HL-60/S4 treated with phorbol 12-myristate 13-acetate at 8.2 ng/mL for 4 days and 3 days (cell line): Measurements from ENCODE around the gene INSM1.

Source experiments
- in situ Hi-C: fragments of 300-500 bp; cut with MboI; formaldehyde crosslinking; loops from 2 replicates; pipeline ENCODE4 v1.15.0; 2022; ENCODE audit warnings: low sequenced_read_pairs

Gene INSM1

DNA sequence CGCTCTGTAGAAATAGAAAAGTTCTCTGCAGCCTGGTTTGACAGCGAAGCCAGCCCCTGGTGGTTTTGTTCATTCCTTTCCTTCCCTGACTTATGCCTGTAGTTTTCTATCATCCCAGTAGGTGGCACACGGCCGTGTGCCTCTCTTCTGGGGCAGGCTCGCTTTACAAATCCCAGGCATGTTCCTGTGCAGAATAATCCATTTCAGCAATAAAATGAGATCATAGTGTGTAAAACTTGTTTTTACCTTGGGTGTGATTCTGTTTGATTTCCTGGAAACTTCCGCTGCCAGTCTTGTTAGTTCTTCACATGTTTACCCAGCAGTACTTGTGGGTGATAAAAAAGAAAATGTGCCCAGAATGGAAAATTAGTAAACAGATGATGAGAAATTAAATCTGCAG, 7.4 kb upstream of the INSM1 start:
- in situ Hi-C loops: no loop called here

DNA sequence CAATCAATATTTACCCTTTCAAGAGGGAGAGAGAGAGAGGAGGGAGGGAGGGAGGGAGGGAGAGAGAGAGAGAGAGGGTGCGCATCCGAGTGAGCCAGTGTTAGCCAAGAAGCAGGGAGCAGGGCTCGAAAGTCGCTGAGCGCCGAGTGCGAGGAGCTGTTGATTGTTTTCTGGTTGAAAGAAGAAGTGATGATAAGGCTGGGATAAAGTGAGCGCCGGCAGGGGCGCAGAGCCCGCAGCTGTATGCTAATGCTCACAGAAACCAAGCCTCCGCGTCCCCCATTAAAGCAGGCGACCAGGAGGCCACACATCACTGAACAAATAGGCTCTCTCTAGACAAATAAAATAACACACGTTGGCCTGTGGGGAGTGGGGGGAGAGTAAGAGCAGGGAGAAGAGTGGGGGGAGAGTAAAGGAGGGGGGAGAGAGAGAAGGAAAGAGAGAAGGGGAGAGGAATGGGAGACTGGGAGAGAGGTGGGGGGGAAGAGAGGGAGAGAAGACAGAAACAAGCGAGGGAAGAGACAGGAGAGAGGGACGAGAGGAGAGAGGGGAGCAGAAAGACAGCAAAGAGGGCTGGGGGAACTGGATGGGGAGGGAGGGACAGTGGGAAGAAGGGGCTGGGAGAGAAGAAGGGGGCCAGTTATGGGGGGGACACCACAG, 5.0 kb upstream of the INSM1 start:
- in situ Hi-C loops: no loop called here

DNA sequence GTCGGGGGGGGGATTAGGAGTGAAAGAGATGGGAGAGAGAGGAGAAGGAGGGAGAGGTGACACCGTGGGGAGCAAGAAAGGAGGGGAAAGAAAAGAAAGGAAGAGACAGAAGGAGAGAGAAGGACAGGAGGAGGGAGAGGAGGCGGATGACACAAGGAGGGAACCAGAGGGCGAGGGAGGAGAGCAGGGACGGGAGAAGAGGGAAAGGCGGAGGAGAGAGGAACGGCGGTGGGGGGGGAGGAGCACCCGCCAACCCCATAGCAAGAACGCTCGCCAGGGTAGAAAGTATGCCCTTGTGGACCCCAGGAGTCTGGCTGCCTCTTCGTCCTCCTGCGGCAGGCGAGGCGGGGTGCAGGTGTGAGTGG, 4.5 kb upstream of the INSM1 start:
- in situ Hi-C loops: no loop called here

DNA sequence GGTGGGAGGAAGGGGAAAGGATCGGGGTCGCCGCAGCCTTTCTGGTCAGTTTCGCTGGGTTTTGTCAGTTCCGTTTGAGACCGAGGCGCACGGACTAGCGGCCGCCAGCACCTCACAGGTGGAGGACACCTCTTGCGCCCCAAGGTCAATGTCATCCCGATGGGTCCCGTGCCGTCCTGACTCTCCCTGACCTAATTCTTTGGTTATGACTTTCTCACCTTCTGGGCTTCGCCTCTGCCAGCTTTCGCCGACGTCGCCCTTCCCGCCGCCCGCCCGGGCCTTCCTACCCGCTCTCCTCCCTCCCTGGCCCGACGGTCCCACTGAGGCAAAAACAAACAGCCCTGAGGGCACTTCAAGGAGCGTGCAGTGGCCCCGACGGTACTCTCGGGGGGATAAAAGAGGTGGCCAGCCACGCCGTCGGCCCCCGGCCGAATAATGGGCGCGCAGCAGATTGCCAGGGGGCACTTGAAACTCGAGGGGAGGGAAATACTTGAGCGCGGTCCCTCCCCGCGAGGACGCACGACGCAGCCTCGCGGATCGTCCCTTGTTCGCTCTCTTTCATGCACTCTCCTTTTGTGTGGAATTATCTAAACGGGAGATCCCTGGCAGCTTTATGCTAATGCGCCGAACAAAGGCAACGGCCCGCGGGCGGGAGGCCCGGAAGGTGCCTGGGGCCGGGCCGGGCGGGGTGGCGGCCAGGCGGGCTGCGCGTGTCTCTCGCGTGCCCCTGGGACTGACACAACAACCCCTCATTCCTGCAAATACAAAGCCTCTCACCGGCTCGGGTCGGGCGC, 3.9 kb upstream of the INSM1 start:
- in situ Hi-C loops: no loop called here

DNA sequence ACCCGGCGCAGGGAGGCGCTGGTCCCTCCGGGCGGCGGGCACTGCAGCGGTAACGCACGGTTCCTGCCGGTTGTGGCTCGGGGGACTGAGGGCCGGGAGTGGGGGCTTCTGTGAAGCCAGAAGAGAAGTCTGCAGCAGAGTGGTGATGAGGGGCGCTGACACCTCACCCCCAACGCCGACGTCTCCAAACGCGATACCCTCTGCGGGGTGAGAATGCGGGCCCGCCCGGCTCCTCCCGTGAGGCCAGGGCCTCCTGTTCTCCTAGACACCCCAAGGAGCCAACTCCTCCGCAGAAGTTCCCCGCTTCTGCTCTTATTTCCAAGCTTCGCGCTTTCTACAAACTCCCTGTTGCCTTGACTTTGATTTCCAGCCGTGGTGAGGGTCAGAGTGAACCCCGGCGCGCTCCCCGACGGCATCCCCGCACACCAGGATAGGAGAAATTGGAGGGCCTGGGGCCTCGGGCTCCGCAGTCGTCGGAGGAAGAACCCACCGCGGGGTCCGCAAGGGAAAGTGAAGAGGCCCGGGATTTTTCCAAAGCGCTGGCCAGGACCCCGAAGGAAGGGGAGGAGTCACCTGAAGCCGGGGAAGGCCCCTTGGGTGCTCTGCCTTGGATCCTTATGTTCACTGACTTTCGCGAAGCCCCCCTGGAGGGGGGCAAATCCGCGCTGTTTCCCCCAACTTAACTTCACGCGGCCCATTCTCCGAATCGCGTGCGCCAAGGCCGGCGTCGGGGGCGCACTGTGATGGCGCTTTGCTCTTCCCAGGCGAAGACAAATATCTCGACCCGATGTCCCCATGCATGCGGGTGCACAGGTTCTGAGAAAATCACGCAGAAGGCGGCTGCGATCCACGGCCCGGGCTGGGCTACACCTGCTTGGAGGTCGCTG, 3.1 kb upstream of the INSM1 start:
- in situ Hi-C loops: no loop called here

DNA sequence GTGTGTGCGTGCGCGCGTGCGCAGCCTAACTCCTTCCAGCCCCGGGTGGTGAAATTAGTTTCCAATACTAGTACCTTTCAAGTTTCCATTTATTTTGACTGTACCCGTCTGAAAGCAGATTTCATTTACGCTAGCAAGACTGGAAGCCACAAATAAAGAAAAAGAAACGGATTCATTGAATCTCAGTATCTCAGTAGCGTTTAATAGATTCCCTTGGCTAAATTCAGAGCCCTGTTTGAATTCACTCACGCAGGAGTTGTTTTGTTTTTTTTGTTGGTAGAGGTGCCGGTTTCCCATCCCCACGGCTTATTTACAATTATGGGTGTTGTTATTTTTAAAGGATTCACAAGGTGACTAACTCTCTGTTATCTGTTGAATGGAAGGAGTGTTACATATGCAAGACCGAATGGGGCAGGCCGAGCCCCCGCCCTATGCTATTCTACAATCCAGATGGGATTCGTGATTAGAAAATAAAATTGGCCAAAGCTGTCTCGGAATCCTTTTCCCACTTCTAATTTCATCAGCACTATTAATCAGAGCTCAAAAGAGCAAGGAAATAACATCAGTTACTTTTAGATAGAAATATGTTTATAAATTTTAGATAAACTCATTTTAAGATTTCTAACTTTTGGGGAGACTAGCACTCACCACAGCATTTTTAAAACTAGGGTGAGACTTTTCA, 2.3 kb upstream of the INSM1 start:
- in situ Hi-C loops: no loop called here

DNA sequence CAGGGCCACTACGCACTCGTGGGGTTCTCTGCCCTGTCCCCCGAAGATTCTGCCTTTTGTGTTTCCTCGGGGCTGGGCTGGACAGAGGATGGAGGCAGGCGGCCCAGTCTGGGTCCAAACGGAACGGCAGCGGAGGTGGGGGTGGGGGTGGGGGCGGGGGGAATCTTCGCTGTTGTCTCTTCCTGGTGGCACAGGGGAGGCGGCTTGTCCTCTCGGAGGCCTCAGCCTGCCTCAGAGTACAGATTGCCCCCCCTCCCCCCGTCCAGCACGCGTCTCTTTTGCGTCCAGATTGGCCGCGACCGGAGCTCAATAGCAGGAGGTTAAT, 1.4 kb upstream of the INSM1 start:
- in situ Hi-C loops: no loop called here

DNA sequence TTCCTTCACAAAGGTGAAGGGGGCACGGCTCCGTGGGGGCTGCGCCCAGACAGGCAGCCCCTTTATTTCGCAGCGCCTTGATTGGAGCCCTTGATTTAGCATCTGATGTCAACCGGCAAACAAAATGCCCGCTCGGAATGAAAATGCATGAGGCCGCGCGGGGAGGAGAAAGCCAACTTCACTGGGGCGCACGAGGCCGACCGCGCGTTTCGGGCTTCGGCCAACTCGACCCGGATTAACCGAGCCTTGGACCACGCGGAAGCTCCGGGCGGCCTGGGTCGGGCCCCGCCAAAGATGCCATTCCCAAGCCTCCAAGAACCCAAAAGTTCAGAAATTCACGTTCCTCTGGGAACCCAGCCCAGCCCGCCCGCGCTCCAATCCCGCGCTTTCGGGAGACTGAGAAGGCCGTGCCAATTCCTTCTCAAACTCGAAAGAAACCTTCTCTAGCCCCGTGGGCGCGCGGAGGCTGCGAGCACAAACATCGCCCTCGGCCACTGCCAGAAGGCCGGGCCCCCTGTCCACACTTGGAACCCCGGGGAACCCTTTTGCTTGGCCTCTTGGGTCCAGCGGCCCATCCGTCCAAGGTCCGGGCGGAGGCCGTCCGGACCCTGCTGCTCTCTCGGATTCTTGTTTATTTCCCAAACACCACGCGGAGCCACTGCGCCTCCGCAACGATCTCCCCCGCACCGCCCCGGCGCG, 879 bp upstream of the INSM1 start:
- in situ Hi-C loops: no loop called here

DNA sequence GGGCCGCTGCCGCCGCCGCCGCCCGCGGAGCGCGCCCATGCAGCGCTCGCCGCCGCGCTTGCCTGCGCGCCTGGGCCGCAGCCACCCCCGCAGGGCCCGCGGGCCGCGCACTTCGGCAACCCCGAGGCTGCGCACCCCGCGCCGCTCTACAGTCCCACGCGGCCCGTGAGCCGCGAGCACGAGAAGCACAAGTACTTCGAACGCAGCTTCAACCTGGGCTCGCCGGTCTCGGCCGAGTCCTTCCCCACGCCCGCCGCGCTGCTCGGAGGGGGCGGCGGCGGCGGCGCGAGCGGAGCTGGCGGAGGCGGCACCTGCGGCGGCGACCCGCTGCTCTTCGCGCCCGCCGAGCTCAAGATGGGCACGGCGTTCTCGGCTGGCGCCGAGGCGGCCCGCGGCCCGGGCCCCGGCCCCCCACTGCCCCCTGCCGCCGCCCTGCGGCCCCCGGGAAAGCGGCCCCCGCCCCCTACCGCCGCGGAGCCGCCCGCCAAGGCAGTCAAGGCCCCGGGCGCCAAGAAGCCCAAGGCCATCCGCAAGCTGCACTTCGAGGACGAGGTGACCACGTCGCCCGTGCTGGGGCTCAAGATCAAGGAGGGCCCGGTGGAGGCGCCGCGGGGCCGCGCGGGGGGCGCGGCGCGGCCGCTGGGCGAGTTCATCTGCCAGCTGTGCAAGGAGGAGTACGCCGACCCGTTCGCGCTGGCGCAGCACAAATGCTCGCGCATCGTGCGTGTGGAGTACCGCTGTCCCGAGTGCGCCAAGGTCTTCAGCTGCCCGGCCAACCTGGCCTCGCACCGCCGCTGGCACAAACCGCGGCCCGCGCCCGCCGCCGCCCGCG, 730 bp downstream of the INSM1 start:
- in situ Hi-C loops: no loop called here

DNA sequence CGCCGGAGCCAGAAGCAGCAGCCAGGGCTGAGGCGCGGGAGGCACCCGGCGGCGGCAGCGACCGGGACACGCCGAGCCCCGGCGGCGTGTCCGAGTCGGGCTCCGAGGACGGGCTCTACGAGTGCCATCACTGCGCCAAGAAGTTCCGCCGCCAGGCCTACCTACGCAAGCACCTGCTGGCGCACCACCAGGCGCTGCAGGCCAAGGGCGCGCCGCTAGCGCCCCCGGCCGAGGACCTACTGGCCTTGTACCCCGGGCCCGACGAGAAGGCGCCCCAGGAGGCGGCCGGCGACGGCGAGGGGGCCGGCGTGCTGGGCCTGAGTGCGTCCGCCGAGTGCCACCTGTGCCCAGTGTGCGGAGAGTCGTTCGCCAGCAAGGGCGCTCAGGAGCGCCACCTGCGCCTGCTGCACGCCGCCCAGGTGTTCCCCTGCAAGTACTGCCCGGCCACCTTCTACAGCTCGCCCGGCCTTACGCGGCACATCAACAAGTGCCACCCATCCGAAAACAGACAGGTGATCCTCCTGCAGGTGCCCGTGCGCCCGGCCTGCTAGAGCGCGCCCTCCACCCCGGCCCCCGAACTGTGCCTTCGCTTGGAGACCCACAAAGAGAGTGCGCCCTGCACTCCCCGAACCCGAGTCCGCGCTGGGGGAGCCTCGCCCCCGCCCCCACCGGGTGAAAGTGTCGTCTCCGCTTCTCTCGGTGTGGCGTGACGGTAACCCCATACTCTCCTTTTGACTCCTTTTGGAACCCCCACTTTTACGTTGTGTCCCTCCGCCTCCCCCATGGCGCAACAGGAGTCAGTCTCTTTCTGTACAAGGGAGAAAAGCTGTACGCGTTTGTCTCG, 1.6 kb downstream of the INSM1 start:
- in situ Hi-C loops: no loop called here

DNA sequence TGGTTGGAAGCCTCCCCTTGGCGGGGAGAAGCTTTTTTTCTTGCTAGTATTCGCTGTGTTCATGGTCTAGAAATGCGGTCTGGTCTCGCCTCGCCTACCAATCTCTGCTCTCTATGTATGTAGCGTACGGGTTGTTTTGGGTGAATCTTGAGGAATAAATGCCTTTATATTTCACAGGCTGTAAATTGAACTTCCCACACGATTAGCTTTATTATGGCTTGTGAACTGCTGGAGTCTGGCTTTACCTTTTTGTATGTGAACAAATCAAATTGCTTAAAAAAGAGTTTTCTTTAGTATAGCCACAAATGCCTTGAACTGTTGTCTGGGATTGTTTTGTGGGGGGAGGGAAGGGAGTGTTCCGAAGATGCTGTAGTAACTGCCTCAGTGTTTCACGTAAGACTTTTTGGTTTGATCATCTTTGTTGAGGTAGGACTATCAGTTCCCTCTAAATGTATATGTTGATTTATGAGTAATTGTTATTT, 2.2 kb downstream of the INSM1 start:
- in situ Hi-C loops: no loop called here

DNA sequence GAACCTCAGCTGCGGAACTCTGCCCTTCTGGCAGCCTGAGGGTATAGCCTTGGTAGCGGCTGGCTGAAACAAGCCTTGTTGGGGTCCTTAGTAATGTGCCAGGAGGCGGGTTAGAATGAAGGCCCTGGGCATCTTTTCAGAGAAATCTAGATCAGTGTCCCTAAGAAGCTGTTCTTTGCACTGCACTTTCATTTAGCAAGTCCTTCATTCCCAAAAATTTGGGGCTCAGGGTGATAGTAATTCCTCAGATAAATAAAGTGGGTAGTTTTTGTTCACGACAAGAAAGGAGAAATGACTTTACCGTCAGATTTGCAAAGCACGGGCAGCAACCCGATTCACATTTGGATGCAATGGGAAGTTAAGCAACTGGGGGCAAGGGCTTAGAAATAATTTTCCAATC, 3.2 kb downstream of the INSM1 start:
- in situ Hi-C loops: no loop called here

DNA sequence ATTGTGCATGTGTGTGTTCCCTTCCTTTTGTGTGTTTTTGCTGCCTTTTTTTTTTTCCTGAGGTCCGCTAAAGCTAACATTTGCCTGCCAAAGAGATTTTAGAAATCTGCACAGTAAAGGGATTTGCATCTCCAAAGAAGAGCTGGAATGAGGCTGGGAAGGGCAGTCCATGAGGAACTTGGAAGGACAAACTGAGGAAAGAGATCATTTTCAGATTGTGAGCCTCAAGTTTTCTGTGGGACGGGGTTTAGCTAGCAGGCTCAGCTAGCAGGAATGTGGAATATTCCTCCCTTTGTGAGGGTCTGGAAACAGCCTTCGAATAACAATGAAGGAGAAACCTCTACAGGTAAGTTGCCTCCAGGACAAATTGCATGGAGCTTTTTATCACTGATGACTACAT, 3.8 kb downstream of the INSM1 start:
- in situ Hi-C loops: no loop called here

DNA sequence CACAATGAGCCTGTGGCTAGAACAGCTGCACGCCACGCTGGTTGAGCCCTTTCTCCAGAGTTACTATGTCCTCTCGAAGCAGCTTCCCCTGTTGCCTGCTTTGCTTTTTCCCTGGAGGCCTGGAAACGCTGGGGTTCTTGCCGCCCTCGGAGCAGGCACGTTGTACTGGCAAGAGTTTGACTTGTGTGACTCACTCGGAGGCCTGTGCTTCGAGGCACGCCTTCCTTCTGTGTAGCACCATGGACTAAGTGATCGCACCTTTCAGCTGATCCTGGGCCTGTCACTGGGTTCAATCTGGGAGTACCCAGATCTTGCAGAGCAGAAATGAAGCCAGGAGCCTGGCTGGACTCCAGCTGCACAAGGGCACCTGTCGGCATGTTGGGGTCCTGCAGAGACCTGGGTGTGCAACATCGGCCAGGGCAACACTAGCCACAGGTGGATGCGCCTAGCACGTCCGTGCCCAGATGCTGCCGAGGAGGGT, 5.2 kb downstream of the INSM1 start:
- in situ Hi-C loops: no loop called here

DNA sequence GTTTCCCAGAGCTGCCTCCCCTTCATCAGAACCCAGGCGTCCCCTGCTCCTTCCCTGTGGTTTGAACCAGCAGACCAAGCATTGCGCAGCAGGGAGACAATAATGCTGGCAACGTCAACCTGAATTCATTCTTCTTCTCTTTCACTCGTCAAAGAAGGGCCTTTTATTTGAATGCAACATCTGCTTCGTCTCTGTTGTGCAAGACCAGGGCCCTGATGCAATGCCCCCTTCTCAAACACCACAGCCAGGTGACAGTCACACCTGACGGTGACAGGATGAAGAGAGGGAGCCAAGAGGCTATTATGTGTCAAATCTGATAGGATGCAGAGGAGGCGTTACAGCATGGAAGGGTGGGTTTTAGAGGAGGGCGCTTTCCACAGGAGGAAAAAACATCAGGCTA, 8.0 kb downstream of the INSM1 start:
- in situ Hi-C loops: no loop called here

DNA sequence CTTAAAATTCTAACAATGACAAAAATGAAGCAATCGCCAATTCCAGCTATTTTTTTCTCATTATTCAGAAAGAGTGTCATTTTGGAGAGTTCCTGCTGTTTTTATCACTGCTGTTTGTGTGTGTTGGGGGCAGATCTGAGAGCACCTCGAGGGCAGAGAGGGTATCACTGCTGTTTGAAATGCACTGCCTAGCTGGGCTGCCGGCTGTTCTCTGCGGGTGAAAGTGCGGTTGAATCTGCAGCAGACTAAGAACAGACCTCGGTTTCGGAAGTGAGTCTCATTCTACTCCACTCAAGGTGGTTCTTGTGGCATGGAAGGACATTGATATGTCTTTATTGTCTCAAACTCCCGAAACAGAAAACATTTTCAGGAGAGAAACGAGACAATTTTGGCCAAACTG, 18.3 kb downstream of the INSM1 start:
- in situ Hi-C loops: no loop called here

DNA sequence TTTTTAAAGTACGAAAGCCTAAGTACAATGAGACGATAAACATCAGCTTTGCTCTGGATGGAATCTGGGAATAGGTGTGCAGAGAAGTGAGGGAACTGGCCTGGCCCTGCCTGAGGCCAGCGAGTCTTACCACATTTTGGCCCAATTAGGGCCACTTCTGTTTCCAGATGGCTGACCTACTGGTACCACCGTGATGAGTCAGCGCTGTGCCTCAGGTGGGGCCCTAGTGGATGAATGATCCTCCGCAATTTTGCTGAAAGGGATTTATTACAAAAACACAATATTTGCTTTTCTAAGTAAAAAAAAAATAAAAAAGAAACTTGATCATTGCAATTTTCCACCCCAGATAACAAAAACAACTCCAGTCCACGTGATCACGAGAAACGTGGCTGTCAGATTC, 22.5 kb downstream of the INSM1 start:
- in situ Hi-C loops: no loop called here

DNA sequence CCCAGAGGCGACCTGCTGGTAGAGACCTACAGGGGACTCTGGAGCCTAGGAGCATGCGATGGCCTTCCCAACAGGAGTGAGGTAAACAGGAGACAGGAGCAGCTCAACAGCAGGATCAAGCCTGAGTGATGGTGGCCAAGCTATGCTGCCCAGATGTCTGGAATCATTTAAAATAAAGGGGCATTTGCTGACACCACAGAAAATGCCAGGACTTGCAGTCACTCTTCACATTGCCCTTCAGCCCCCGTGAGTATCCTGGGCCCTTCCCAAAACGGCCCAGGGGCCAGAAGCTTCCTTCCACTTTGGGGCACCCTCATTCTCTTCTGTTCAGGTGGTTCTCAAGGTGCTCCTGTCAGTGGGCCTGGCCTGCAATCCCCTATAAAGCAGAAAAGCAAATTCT, 23.2 kb downstream of the INSM1 start:
- in situ Hi-C loops: no loop called here

DNA sequence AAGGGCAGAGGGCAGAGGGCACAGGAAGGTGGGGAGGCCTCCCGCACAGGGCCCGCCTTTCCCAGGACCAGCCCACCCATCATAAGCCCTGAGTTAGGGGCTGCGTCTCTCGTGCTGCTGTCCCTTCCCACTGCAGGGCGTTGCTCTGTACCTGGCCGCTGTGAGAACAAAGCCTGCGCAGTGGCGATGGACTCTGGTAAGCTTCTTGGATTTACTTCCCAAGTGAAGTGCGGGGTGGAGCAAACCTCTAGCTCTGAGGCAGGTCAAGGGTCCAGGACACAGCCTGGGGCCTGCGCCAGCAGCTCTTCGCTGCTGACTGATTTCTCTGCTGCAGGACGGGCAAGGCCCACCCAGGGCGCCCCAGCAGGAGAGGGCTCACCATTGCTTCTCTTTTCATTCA, 23.9 kb downstream of the INSM1 start:
- in situ Hi-C loops: no loop called here
